ENCODE data around the gene ACP4. TPM values are rescaled to one million over a fixed set of nuclear protein-coding genes. Genes with fewer than 3 reads are reported as not detected.

Gene ACP4
- total RNA-seq, 1 donor from 2014 or later, result not detected

- no peak overlapping the region for H3K4me3 ChIP-seq (ENCODE audit: low read depth, low read length)
- no peak for TF ChIP-seq CTCF (IDR thresholded peaks at IDR 0.05; ENCODE audit: insufficient read depth, low read length, poor library complexity, severe bottlenecking)
- H3K27me3 ChIP-seq (ENCODE audit: control insufficient read depth, insufficient read depth, low read length), result peaks cover 5% of the 10 kb centered on the region
- DNase-seq (ENCODE audit: low read depth), result no peak
- peaks cover 3% of the 10 kb centered on the region for H3K36me3 ChIP-seq (ENCODE audit: control insufficient read depth, insufficient read depth, low read length)
Observed at GRCh38 chr19:50796634-50797428, 6.6 kb downstream of the ACP4 start.

- no peak for TF ChIP-seq CTCF (IDR thresholded peaks at IDR 0.05; ENCODE audit: insufficient read depth, low read length, poor library complexity, severe bottlenecking)
- Histone ChIP-seq H3K36me3 (ENCODE audit: control insufficient read depth, insufficient read depth, low read length) (peaks cover 5% of the 10 kb centered on the region), H3K4me3 (ENCODE audit: low read depth, low read length) (no peak overlapping the region), H3K27me3 (ENCODE audit: control insufficient read depth, insufficient read depth, low read length) (peaks cover 2% of the 10 kb centered on the region)
- DNase-seq (ENCODE audit: low read depth), result no peak
Observed at GRCh38 chr19:50797429-50797780, 7.2 kb downstream of the ACP4 start.

- Histone ChIP-seq H3K4me3 (ENCODE audit: low read depth, low read length) (no peak overlapping the region), H3K36me3 (ENCODE audit: control insufficient read depth, insufficient read depth, low read length) (peaks cover 5% of the 10 kb centered on the region), H3K27me3 (ENCODE audit: control insufficient read depth, insufficient read depth, low read length) (no peaks in the 10 kb centered on the region)
- no peak for TF ChIP-seq CTCF (IDR thresholded peaks at IDR 0.05; ENCODE audit: insufficient read depth, low read length, poor library complexity, severe bottlenecking)
- DNase-seq (ENCODE audit: low read depth), result no peak
Observed at GRCh38 chr19:50797781-50798658, 7.8 kb downstream of the ACP4 start.

GRCh38 chr19:50798659-50799546 is 8.7 kb downstream of the ACP4 start:
- Histone ChIP-seq H3K36me3 (ENCODE audit: control insufficient read depth, insufficient read depth, low read length) (peaks cover 5% of the 10 kb centered on the region), H3K4me3 (ENCODE audit: low read depth, low read length) (no peak overlapping the region), H3K27me3 (ENCODE audit: control insufficient read depth, insufficient read depth, low read length) (no peaks in the 10 kb centered on the region)
- DNase-seq (ENCODE audit: low read depth), result no peak
- no peak for TF ChIP-seq CTCF (IDR thresholded peaks at IDR 0.05; ENCODE audit: insufficient read depth, low read length, poor library complexity, severe bottlenecking)

- DNase-seq (ENCODE audit: low read depth), result no peak
- Histone ChIP-seq H3K27me3 (ENCODE audit: control insufficient read depth, insufficient read depth, low read length) (no peaks in the 10 kb centered on the region), H3K4me3 (ENCODE audit: low read depth, low read length) (no peak overlapping the region), H3K36me3 (ENCODE audit: control insufficient read depth, insufficient read depth, low read length) (peaks cover 5% of the 10 kb centered on the region)
- no peak for TF ChIP-seq CTCF (IDR thresholded peaks at IDR 0.05; ENCODE audit: insufficient read depth, low read length, poor library complexity, severe bottlenecking)
Observed at GRCh38 chr19:50799547-50799851, 9.3 kb downstream of the ACP4 start.

All from kidney epithelial cell (primary cell).